ENCODE measurements around the gene SHISA8.
A peak's percentile ranks its signal among the peaks of the same experiment; 100 is the strongest.

The SHISA8 gene

DNA sequence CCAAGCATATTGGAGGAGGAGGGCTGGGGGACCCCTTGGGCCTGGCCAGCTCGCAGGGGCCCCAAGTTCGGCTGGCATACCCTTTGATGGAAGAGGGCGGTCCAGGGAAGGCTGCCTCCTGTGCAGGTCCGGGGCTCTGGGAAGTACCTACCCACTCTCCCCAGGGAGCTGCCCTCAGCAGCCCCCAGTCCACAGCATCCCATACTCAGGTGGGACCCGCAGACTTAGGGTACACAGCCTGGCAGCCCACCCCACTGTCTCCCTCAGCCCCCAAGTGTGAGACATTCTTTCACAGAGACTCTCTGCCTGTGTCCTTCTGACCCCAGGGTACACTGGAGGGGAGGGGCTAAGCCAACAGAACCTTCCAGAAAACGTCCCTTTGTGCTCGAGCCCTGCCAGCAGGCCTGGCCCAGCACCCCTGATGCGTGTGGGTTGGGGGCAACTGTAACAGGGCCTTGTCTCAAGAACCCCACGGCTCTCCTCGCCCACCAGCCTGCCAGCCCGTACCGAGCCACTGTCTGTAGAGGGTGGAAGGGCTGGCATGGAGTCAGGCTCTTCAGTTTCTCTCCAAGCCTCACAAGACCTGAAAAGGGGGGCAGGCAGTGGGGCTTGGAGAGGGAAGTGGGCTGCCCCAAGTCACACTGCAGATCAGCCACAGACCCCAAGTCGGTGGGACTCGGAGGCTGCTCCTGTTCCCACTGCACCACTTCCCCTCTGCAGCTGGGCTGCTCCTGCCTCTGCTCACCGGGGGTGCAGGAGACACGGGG lies 18.7 kb upstream of the SHISA8 start:
- no peak for DNase-seq

DNA sequence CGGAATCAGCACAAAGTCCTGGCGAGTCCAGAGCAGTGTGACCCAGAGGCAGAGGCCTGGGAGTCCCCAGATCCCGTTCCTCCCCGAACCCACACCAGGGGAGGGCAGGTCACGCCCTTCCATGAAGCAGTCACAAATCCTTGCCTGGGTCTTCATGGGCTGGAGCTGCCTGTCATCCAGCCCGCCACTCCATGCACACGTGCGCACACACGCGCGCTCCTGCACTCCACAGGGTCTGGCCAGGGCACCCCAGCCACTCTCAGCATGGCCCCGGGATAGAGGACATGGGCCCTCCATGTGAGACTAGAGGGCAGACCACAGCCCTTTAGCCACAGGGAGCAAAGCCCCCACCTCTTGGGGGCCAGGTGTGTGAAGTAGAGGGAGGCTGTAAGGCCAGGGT lies 17.5 kb upstream of the SHISA8 start:
- DNase-seq = no peak

DNA sequence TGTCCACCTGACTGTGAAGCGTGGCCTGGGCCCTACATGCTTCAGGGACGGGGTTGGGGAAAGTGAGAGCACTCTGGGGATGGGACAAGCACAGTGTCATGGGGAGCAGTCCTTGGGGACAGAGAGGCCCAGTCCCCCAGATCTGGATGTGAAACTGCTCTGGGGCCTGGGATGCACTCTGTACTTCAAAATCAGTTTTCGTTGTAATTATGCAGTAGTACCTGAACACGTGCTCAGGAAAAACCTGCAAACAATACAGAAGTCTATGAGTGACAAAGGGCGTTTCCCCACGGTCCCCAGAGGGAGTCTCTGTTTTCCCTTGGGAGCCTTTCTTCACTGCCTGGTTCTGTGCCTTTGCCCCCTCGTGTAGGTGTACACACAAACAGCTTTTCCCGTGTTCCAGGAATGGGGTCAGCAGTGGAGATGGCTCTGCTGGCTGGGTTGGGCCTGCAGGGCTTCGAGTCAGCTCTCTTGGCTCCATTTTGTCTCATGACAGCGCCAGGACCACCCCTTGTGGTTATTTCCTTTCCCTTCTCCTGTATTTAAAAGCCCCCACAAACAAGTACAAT lies 16.9 kb upstream of the SHISA8 start:
- DNase-seq = peak; percentile 26

DNA sequence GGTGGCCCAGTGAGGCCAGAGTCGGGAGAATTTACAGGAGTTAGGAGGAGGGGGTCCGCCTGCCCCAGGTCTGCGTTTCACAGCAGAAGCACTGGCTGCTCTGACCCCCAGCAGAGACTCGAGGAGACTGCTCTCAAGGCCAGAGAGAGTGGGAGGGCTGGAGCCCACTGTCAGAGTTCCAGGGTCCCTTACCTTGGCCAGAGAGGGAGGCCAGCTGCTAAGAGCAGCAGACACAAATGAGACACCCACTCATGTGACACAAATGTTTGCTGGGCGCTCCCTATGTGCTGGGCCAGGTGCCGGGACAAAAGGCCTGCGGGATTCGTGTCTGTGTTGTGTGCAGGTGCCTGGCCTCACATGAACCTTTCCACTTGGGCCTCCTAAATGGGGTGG lies 14.5 kb upstream of the SHISA8 start:
- DNase-seq = no peak

DNA sequence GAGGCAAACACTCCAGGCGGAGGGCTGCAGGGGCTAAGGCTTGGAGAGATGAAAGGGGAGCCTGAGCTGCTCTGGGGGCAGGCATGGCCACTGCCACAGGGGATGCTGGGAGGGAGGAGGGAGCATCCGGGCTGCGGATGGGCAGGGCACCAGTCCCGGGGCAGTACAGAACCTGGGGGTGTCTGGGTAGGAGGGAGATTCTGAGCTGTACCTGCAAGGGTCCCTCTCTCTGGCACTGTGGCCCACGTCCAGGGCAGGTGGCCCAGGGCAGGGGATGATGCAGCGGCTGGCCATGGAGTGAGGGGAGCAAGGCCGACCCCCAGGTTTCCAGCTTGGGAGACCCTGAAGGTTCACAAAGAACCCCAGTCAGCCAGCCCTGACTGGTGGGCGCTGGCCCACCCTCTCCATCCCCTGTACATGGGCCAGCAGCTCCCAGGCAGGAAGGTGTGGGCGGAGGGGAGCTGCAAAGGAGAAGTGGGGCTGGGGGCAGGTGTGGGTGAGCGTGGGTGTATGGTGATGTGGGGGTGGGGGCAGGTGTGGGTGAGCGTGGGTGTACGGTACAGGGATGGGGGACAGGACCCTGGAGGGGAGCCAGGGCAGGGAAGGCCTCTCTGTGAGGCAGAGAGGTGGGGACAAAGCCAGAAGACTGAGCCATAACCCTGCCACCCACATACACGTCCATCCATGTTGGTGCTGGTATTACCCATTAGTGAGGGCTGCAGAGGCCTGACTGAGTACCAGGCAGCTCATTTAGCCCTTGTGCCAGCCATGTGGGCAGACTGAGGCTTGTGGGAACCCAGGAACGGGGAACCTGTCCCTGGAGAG lies 13.9 kb upstream of the SHISA8 start:
- no peak for DNase-seq

DNA sequence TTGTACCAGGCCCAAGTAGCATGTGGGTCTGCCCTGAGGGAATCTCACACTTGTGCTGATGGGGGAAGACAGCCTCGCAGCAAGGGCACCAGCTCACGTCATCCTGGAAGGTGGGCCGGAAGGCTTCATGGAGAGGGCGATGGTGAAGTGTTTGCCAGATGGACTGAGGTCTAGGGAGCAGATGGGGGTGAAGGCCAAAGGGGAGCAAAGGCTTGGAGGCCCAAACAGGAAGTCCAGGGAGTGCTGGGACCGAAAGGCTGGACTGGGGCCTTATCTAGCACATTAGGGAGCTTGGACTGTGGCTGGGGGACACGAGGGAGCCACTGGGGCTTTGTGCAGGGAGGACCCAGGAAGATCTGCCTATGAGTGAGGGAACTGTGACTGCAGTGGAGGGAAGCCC lies 12.9 kb upstream of the SHISA8 start:
- DNase-seq = no peak

DNA sequence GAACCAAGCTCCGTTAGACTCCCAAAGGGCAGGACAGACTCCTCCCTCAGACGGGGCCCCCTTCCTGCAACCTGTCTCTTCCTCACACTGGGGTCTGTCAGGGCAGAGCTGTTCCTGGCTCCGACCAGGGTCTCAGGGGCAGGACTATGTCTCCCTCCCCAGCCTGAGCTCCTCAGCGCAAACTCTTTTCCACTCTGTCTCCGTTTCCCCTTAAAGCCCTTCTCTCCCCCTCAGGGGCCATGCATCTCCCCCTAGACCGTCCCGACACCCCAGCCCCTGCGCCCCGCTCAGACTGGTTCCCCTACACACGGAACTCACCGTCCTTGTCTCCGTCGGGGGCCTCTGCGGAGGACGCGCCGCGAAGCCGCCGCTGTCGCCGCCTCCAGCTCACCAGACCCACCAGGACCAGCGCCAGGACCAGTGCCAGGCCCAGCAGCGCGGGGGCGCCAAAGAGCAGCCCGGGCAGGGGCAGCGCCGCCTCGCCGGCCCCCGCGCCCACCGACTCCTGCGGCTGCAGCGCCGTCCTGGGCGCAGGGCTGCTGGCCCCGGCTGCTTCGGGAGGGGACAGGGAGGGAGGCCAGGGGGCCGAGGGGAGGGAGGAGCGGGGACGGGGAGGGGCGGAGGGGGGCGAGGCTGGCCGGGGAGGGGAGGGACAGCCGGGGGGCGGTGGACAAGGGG lies 11.0 kb upstream of the SHISA8 start:
- DNase-seq = no peak

DNA sequence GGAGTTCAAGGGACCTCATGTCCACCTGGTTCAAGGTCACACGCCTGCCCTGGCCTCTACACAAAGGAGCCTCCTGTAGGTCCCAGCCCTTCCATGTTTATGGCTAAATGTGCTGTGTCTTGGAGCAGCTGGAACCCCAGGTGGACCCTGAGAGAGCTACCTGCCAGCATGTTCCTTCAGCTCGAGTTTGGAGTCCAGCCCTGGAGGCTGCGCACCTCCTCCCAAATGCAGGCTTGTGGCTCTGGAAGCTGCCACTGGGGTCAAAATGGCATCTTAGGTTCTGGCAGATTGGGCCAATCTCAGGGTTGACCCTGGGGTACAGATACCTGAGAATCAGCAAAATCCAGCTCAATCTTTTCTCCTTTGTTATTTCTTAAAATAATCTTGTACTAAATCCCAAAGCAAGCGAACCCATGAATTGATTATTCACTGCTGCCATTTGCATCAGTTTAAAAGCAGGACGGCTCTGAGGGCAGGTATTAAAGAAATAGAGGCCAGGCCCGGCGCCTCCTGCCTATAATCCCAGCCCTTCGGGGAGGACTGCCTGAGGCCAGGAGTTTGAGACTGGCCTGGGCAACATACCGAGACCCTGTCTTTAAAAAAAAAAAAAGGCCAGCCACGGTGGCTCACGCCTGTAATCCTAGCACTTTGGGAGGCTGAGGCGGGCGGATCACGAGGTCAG lies 8.9 kb upstream of the SHISA8 start:
- no peak for DNase-seq

DNA sequence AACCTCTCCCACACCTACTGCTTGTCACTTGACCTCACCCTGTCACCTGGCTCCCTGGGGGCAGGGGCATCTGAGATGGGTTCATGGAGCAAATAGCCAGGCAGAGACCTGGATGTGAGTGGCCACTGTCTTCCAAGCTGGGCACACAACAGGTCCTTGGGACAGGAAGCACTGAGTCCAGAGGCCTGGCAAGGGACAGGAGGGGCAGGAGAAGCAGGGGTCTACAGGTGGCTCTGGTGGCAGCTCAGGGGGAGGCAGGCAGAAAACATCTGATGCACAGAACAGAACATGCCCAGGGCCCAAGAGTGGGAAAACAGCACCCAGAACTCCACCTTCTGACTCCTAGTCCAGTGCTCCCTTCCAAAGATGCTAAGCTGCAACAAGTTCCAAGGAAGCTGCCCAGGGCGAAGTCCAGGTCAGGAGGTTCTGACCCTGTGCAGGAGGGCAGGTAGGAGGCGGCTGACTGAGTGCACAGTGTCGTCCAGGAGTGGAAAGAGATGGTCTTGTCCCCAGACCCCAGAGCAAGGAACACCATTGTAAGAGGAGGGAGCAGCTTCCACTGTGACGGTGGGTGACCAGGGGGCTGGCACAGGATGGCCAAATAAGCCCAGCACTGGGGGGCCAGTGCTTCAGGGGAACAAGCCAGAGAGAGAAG lies 8.2 kb upstream of the SHISA8 start:
- no peak for DNase-seq

DNA sequence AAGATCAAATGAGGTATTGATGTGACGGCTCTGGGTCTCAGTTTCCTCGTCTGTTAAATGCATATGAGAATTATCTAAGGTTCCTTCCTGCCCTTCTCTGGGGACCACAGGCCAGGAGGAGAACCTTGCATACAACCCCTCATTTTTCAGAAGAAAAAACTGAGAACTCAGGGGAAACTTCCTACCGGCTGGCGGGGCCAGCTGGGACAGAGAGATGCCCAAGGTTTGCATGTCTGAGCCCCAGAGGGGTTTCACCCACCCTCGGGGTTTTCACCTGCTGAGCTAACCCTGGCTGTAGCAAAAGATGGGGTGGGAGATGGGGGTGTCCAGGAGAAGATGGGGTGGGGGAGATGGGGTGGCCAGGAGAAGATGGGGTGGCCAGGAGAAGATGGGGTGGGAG lies 7.5 kb upstream of the SHISA8 start:
- DNase-seq = no peak

DNA sequence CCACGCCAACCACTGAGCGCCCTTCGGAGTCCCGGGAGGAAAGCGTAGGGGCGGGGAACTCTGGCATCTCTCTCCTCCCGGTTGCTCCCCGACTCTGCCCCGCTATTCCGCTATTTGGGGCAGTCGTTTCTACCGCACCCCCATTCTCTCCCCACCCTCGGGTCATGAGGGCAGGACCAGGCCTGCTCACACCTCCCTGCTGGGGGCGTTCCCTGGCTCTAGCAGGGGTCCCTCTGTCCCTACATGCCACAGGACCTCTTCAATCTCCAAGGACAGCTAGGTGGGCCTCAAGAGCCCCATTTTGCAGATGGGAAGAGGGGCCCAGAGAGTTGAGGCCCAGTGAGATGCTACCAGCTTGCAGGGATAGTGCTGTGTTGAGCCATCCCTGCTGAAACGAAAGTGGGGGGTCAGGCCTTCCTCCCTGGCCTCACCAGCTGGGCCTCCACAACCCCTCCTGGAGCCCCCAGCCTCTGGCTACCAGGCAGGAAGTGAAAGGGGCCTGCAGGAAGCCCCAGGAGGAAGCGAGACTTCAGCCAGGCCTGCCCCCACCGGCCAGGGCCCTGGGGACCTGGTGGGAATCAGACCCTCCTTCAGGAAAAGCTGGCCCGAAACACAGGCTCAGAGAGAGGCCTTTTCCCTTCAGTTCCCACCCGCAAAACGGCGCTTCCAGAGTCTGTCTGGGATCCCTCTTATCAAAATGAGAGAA lies 5.5 kb upstream of the SHISA8 start:
- no peak for DNase-seq

DNA sequence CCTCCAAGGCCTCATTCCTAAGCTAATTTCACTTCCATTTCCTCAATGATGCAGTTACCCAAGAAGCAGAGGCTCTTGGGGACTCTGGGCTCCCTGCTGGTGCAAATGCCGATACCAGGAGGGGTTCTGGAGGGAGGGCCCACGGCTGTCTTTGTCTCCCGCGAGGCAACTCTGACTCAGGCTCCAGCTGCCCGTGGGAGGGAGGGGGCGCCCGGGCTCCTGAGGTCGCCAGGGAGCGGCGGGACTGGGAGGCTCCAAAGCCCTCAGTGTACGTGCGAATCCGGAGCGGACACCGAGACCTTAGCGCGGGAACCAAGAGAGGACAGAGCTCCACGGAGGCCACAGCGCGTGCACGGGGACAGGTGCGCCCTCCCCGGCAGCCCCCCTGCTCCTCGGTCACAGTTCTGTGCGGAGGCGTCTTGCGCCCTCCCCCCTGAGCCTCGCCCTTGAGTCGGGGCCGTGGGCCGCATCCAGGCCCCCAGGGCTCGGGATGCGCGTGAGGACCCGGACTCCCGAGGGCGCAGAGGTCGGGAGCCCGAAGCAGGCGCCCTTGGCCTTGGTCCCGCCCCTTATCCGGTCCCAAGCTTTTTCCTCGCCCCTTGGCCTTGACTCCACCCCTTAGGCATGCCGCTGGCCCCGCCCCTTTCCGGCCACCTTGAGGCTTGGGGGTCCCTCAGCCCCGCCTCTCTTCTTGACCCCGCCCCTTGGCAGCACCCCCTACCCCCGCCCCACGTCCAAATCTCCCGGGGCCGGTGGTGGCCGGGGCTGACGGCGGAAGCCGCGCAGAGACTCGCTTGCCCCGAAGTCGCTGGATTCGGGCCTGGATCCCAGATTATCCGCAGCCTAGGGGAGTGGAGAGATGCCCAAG lies 4.7 kb upstream of the SHISA8 start:
- no peak for DNase-seq

DNA sequence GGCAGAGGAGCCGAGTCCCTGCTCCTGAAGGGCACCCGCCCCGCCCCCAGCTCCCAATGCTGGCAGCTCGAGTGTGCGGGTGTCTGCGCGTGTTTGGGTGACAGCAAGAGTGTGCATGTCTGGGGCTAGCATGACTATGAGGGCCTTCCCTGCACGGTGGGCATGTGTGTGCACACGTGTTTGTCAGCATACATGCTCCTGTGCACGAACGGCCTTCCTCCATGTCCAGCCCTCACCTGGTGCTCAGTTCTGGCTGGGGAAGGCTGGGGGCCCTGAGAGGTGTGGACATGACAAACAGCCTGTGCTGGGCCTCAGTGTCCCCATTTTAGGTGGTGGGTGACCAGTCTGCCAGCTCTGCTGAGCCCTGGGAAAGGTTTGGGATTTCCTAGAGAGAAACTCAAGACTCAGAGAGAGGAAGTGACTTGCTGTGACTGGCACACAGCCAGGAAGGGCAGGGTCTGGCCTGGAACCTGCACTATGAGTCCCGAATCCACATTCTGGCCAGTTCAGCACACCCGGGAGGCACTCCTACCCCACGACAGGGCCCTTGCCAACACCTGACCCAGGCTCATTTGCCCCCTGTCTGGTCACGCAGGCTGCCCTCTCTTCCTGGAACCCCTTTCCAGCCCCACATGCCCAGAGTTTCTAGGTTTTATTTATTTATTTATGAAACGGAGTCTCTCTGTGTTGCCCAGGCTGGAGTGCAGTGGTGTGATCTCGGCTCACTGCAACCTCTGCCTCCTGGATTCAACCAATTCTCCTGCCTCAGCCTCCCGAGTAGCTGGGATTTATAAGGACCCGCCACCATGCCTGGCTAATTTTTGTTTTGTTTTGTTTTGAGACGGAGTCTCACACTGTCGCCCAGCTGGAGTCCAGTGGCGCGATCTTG lies 3.3 kb upstream of the SHISA8 start:
- DNase-seq = no peak

DNA sequence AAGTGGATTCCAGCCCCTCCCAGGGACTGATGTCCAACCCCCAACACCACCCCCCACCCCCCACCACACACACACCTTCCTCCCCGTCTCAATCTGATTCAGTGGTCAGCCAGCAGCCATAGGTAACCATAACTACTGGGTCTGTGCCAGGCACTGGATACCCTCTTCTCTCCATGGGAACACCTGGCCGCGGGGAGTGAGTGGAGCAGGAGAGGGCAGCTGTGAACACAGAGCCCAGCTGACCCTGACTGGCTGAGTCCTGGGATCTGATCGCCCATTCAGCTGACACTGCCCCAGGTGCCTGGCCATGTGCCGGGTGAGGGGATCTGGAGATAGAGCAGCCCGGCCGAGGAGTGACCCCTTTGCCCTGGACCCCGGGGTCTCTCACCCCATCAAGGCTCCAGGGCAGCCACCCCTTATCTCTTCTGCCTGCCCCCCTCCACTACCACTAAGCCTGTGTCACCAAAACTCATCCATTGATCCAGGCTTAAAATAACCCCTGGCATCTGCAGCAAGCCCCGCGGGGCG lies 2.6 kb upstream of the SHISA8 start:
- DNase-seq = no peak

DNA sequence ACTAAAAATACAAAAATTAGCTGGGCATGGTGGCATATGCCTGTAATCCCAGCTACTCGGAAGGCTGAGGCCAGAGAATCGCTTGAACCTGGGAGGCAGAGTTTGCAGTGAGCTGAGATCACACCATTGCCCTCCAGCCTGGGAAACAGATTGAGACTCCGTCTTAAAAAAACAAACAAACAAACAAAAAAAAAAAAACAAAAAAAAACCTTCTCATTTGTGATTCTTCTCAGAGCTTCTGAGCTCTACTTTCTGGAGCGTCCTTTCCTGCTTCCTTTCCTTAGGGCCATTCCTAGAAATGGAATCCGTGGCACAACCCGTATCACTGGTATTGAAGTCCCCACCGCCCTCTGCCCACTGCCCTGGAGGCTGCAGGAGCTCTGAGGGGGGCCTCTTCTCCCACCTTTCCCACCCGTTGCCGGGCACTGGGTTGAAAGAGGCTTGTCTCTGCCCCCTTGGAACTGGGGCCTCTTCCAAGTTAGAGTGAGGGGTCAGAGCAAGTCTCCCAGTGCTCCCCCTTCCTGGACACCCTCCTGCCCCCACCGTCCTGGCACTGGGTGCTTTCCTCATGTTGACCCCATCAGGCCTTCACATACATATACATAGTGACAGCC lies 2.0 kb upstream of the SHISA8 start:
- no peak for DNase-seq

DNA sequence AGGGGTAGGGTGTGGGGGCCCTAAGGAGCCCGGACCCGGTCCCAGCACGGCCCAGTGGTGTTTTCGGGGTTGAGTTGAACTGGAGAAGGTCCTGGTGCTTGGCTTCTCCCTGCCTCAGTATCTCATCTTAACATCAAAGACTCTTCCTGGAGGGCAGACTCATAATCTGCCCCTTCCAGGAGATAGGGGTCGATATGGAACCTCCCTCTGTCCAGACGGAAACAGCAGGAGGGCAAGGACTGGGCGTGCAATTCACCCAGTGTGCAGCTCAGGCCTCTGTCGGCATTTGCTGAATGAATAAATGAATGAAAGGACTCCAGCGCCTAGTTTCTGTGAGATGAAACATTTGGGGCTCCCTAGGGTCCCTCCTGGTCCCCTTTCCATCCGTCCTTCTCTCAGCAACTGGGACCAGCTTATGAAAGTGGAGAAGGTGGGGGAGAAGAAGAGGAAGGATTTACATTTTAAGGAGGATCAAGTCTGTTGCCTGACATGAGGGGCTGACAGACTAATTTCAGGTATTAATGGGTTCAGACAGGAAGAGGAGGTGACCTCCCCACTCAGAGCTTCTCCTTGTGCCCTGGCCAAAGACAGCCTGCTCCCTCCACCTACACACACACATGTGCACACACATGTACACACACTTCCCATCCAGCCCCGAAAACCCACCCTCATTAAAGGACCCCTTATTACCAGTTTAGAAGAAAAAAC lies 1.1 kb upstream of the SHISA8 start:
- no peak for DNase-seq

DNA sequence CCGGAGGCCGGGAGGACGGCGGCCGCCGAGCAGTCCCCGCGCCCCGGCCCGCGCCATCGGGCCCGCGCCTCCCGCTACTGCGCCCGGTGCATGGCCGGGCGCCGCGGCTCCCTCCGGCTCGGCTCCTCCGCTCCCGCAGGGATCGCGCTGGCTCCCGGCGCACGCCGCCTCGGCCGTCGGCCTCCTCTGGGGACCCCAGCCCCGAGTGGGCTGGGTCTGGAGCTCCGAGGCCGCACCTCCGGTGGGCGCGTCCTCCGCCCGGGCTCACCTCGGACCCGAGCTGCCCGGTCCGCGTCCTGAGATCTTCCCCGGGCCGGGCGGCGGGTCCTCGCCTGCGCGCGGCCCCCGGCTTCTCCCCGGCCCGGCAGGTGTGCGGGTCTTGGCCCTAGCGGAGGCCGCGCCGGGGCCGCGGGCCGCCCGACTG lies 251 bp downstream of the SHISA8 start:
- no peak for DNase-seq

DNA sequence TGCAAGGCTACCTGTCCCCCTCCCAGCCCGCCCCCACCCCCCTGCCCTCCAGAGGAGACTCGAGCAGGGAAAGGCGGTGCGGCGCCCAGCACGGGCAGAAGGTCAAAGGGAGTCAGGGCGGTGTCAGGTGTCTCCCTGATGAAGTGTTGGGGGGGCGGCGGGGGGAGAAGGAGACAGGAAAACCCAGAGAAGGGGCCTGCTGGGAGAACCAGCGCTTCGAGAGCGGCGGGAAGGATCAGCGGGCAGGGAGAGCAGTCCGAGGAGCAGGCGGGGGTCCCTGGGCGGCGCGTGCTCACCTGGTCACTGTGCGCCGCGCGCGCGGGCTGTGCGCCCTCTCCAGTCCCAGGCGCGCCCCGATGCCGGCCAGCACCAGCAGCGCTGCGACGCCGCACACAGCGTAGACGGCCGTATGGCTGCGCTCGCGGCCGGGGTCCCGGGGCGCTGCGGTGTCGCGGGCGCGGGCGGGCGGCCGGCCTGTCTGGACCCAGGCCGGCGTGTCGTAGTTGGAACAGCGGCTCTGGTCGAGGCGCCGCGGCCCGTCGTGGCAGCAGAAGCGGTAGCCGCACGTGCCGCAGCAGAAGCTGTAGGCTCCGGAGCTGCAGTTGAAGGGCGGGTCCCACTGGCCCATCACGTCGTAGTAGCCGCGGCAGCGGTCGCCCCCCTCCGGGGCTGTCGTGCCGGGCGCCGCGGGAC lies 886 bp downstream of the SHISA8 start:
- no peak for DNase-seq
